Measurements from ENCODE around the gene GAL3ST3.

- TF ChIP-seq CTCF (IDR thresholded peaks at IDR 0.05): no peak
- no peak for TF ChIP-seq POLR2AphosphoS5 (IDR thresholded peaks at IDR 0.05)
- no peak for TF ChIP-seq EP300 (IDR thresholded peaks at IDR 0.05; ENCODE audit: low read depth)
Observed at GRCh38 chr11:66037327-66037726, 11.6 kb downstream of the GAL3ST3 start.
